ENCODE data around the gene CIDEB. TPM values are rescaled to one million over a fixed set of nuclear protein-coding genes. Genes with fewer than 3 reads are reported as not detected.

CIDEB gene
- polyA plus RNA-seq, 3 donors = 24.6 to 28.8 (median 26.5) TPM

DNA sequence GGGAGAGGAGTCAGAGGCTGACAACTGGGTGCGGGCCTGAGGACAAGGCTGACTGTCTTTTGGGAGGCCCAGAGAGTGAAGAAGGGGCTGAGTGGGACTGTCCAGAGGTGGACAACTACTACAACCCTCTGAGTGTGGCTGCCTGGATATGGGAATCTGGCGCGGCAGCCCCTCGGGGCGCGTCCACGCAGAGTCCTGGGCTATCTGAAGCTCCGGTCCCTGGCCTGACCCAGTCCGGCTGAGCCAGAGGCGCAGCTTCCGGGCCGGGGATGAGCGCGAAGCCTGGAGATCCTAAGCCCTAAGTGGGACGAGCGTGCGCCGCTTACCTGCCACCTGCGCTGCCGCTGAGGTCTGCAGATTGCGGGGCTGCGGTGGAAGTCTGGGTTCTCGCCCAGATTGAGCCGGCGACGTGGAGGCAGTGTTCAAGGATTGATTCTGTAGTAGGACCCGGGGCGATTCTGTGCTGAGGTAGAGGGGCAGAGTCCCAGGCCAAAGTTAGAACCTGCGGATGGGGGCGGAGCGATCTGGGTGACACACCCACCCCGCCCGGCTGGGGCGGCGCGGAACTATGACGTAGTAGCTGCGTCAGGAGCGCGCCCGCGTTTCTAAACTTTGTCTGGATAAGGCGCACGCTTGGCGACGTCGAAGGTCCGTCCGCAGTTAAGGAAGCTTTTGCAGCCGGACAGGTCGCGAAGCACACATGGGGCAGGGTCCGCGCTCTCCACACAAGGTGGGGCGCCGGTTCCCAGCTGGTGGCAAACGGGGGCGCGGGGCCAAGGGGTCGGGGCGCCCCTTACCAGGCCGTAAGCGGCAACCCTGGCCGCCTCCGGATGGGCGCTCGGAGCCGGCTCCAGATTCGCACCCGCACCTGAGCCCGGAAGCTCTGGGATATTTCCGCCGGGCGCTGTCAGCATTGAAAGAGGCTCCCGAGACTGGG, 8.3 kb downstream of the CIDEB start, which contains the start of the genes DHRS1 and NOP9:
TSS of gene DHRS1 (minus strand) at position 526 of the 937 bp plus-strand sequence. CDS start 674 bp downstream, outside the sequence.
TSS of gene NOP9 (plus strand) at position 596 of the 937 bp plus-strand sequence. CDS start at position 701, 105 bp downstream.
- DNase-seq (ENCODE audit: extremely low read depth in 1 of 11, low read depth in 9 of 11, low spot score in 4 of 11) = peak; percentile 78 to 91 (median 86)

DNA sequence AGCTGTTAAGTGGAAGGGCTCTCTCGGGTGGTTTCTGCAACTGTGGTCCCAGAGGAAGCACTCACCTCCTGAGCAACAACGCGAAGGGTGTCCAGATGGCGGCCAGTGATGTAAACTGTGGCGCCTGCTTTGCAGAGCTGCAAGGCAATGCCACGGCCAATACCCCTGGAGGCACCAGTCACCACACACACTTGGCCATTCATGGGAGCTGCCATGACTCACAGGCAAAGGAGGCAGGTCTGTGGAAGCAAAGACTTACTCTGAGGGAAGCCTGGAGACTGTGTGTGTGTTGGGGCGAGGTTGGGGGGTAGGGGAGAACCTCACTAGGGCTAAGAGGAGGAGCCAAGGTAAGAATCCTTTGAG, 8.9 kb downstream of the CIDEB start:
- no peak for DNase-seq (ENCODE audit: extremely low read depth in 1 of 11, low read depth in 9 of 11, low spot score in 4 of 11)

- DNase-seq (ENCODE audit: extremely low read depth in 1 of 11, low read depth in 9 of 11, low spot score in 4 of 11) = no peak
Observed at GRCh38 chr14:24297190-24297964, 10.4 kb downstream of the CIDEB start.

DNA sequence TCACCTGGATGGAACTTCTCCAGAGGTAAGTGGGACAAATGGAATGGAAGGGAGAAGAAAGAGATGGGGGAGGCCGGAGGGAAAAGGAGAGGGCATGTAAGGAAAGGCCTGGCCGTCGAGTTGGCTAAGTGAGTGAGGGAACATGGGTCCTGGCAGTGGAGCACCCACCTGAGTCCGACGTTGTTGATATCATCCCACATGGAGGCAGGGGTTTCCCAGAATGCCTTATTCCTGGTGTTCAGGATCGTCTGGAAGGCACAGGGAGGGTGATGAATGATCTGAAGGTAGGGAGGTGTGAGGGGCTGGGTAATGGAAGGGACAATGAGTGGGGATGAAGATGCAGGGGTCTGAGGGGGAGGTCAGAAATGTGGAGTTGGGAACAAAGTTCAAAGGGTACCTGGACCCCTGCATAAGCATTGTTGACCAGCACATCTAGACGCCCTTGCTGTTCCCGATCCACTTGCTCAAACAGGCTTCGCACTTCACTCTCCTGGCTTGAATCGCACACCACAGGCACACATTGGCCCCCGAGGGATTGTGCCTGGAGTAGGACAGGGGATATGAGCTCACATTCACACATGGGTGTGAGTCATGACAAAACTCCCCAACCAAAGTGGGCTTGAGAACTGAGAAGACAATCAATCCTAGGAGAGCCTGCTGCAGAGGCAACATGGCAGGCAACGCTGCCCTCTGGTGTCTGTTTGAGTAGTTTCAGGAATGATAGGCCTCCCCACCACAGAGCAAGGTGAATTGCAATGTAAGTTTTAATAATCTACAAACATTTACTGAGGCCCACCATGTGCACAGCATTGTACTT, 11.2 kb downstream of the CIDEB start:
- peak in 4 of 11 donors; percentile 36 to 61 (median 49) for DNase-seq (ENCODE audit: extremely low read depth in 1 of 11, low read depth in 9 of 11, low spot score in 4 of 11)

DNA sequence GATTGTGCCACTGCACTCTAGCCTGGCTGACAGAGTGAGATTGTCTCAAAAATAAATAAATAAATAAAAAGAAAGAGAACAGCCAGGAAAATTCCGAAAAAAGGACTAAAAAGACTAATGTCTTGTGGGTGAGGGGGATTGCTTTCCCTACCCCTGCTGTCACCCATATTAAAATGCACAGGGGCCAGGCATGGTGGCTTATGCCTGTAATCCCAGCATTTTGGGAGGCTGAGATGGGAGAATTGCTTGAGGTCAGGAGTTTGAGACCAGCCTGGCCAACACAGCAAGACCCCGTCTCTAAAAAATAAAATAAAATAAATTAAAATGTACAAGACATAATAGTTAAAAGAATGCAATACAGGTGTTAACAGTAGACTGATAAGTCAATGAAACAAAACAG, 14.3 kb downstream of the CIDEB start:
- DNase-seq (ENCODE audit: extremely low read depth in 1 of 11, low read depth in 9 of 11, low spot score in 4 of 11) = no peak

GRCh38 chr14:24292118-24292807, 15.5 kb downstream of the CIDEB start:
- no peak for DNase-seq (ENCODE audit: extremely low read depth in 1 of 11, low read depth in 9 of 11, low spot score in 4 of 11)

DNA sequence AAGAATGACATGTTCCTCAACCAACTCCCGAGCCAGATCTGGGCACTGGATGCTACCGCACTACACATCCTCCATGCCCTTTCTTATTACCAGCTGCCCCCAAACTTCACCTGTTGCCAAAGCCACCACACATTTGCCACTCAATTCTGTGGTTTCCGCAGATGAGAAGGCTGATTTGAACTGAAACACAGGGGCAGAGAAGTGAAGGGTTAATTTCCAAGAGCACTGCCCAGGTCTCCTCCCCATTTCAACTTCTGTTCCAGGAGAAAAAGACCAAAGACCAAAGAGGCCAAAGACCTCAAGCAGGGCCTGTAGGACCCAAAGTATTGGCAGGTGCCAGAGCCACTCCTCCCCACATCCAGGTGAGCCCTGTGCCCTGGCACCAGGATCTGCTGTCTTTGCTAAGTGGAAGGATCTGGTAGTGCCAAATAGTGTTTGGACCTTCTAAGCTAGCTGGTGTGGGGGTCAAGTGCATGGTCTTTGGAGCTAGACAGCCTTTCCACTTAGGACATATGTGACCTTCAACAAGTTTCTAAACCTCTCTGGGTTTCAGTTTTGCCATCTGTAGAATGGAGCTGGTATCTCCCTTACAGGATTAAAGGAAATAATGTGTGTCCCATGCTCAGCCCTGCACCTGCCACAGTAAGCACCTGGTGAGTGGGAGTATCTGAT, 16.2 kb downstream of the CIDEB start:
- DNase-seq (ENCODE audit: extremely low read depth in 1 of 11, low read depth in 9 of 11, low spot score in 4 of 11) = no peak

DNA sequence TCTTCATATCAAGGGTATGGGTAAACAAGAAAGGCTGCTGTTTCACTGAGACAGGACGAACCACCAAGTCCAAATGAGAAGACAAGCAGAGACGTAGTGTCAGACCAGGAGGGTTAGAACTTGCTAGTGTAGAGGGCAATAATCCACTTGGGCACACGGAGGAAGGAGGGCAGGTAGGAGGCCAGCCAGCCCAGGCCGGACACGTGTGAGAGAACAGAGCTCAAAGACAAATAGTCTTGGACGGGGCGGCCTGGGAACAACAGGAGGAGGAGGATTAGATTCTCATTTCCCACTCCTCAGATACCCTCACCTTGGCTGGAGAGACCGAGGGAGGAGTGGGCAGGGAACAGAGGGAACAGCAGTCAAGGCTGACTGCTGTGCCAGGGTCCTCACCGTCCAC, 17.0 kb downstream of the CIDEB start:
- DNase-seq (ENCODE audit: extremely low read depth in 1 of 11, low read depth in 9 of 11, low spot score in 4 of 11) = no peak

DNA sequence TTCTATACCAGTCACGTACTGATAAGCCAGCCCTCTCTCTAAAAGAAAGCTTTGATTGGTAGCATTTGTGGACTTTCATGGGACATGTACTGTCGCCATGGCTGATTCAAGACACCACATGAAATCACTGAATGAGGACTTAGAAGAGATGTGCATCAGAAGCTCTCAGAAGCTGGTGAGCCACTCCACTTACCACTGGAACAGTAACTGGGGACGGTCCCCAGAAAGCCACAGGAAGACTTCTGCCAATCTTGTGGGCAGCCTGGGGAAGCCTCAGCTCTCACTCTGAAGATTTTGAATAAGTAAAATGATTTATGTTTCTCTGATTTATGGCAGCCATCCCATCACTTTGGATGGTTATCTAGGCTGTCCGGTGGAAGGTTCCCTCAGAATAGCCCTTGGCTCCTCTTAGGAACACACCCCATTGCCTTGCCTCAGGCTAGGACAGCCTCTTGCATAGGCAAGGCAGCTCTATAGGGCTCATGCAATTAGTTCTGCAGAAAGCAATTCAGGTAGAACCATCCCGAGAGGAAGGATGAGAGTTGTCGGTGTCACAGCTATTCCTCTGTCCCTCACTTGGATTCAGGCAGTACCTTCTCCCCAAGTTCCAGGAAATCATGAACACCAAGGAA, 18.0 kb downstream of the CIDEB start:
- DNase-seq (ENCODE audit: extremely low read depth in 1 of 11, low read depth in 9 of 11, low spot score in 4 of 11) = no peak

DNA sequence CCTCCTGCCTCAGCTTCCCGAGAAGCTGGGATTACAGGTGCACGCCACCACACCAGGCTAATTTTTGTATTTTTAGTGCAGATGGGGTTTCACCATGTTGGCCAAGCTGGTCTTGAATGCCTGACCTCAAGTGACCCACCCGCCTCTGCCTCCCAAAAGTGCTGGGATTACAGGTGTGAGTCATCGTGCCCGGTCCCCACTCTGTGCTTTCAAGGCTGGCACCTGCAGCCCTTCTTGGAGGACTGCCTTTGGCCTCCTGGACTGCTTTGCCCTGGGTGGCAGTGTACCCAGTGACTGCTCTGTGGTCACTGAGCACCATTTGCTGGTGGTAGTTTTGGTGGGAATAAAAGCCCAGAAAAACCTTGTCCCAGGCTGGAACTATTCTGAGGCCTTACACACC, 20.8 kb downstream of the CIDEB start:
- no peak for DNase-seq (ENCODE audit: extremely low read depth in 1 of 11, low read depth in 9 of 11, low spot score in 4 of 11)

- DNase-seq (ENCODE audit: extremely low read depth in 1 of 11, low read depth in 9 of 11, low spot score in 4 of 11) = no peak
Observed at GRCh38 chr14:24285351-24285750, 22.4 kb downstream of the CIDEB start.

GRCh38 chr14:24284501-24285035, 23.2 kb downstream of the CIDEB start:
- no peak for DNase-seq (ENCODE audit: extremely low read depth in 1 of 11, low read depth in 9 of 11, low spot score in 4 of 11)

DNA sequence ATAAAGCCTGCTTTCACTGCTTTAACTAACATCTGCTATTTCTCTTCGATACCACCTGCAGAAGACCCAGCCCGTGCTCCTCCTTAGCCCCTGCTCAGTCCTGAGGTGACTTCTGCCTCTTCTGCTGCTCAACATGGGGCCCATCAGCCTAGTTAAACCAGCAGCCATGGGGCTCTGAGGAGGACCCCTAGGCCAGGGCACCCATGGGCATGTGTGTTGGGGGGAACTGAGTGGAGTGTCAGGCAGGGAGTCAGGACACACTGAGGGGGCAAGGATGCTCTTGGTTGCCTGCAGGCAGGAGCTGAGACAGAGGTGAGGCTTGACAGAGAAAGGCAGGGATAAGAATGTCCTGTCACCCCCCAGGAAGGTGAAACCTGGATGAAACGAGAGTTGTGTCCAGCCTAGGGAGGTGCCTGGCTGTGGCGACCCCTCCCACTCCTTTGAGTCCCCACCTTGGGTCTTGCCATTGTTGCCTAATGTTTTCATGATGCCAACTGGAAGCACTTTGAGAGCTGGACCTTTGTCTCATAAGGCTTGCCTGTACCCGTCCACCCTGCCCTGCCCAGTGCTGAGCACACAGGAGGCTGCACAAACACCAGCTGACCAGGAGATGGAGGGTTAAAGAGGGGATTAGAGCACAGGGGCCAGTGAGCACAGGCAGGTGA, 23.8 kb downstream of the CIDEB start:
- DNase-seq (ENCODE audit: extremely low read depth in 1 of 11, low read depth in 9 of 11, low spot score in 4 of 11) = no peak

GRCh38 chr14:24282736-24283135, 25.0 kb downstream of the CIDEB start:
- no peak for DNase-seq (ENCODE audit: extremely low read depth in 1 of 11, low read depth in 9 of 11, low spot score in 4 of 11)

DNA sequence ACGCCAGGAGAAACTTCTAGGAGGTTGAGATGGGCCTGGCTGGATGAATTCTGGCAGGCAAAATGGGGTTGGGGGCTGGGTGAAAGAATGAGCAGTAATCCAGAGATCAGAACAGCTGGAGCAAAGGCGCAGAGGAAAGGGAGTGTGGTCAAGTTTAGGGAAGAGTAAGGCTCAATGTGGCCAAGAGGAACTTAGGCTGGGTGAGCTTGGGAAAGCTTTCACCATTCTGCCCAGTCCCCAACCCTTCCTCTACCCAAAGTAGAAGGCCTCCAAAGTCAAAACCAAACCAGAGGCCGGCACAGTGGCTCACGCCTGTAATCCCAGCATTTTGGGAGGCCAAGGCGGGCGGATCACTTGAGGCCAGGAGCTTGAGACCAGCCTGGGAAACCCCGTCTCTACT, 26.1 kb downstream of the CIDEB start:
- no peak for DNase-seq (ENCODE audit: extremely low read depth in 1 of 11, low read depth in 9 of 11, low spot score in 4 of 11)

GRCh38 chr14:24280797-24281460, 26.8 kb downstream of the CIDEB start:
- no peak for DNase-seq (ENCODE audit: extremely low read depth in 1 of 11, low read depth in 9 of 11, low spot score in 4 of 11)

Data from renal cortex interstitium (tissue), 11 donors.